GM18873 (cell line): Measurements from ENCODE around the gene POGZ.
"Not testable (repeated sequence)": the region's sequence is repeated elsewhere in the genome, so short reads cannot be mapped to it uniquely, and the experiment has no call there.

Source experiments
- ATAC-seq: cut with Tn5 transposase; IDR thresholded peaks from one replicate; pipeline ENCODE4 v1.9.1; 2021; ENCODE audit warnings: mild to moderate bottlenecking, moderate library complexity, moderate number of reproducible peaks; ENCODE audit not compliant: unreplicated experiment, low FRiP score

The POGZ gene

DNA sequence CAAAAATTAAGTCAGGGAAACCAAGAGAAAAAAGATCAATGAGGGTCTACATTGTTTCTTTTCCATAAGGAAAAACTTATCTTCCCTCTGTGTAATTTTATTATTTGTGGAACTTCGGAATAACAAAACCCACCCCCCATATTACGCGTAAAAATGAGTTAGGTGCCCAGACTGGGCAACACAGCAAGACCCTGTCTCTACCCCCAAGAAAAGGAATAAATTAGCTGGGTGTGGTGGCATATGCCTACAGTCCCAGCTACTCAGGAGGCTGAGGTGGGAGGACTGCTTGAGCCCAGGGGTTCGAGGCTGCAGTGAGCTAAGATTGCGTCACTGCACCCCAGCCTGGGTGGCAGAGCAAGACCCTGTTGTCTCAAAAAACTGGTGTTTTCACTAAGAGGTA lies 39.5 kb downstream of the POGZ start:
- no peak for ATAC-seq

DNA sequence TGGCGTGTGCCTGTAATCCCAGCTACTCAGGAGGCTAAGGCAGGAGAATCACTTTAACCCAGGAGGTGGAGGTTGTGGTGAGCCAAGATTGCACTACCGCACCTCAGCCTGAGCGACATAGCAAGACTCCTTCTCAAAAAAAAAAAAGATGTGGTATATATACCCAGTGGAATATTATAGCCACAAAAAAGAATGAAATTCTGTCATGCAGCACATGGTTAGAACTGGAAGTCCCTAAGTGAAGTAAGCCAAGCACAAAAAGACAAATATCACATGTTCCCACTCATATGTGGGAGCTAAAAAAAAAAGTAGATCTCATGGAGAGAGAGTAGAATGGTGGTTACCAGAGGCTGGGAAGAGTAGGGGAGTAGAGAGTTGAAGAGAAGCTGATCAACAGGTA lies 41.2 kb downstream of the POGZ start:
- no peak for ATAC-seq

DNA sequence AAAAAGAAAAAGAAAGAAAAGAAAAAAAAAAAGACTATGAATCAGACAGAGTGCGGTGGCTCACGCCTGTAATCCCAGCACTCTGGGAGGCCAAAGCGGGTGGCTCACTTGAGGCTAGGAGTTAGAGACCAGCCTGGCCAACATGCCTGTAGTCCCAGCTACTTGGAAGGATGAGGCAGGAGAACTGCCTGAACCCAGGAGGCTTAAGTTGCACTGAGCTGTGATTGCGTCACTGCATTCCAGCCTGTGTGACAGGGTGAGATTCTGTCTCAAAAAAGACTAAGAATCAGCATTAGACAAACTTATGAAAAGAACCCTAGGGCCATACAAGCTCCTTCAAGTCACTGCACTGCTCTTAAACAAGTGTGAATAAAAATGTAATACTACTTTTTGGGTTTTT lies 43.1 kb downstream of the POGZ start:
- ATAC-seq = no peak

DNA sequence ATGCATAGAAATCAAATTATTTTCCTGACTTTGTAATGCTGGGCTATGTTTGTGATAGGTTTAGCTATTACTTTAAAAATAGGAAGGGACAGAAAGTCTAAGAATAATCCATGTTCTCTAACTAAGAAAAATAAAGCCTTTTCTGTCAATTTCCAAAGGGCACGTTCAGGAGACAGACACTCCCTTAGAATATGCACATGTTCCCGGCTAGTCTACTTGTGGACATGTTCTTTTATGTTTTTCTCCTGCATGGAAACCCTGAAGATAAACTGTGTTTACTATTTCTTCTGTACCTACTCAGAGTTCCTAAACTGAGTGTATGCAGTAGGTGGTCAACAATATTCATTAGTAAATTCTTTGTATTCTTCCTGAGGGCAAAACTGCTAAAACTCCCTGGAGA lies 47.4 kb downstream of the POGZ start:
- ATAC-seq = no peak

DNA sequence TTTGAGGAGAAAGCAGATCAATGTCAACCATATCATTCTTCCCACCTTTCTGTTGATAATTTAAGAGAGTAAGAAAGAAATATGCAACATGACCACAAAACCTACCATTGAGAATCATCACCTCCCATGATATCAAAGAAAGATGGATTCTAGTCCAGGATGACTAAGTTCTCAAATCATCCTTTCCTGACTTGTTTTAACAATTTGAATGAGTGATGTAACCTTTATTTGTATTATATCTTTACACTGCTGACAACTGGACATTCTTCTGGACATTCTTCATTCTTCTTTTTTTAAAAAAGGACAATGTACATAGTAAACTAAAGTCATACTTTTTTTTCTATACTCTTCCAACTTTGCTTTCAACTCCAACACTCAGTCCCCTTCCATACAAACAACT lies 50.4 kb downstream of the POGZ start:
- ATAC-seq = no peak

DNA sequence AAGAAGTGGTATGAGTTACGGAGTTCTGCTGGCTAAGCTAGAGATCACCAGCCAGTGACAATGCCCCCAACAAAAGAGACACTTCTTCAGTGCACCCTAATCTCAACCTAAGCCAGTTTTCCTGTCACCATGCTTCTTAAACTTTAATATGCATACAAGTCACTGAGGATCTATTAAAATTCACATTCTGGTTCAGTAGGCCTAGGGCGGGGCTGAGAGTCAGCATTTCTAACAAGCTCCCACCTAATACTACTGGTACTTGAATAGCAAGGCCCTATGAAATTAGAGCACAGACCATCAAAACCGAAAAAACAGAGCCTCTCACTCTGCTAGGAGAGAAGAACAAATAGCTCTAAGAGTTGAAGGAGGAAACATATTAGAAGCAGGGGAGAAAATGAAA lies 52.0 kb downstream of the POGZ start:
- ATAC-seq = no peak

DNA sequence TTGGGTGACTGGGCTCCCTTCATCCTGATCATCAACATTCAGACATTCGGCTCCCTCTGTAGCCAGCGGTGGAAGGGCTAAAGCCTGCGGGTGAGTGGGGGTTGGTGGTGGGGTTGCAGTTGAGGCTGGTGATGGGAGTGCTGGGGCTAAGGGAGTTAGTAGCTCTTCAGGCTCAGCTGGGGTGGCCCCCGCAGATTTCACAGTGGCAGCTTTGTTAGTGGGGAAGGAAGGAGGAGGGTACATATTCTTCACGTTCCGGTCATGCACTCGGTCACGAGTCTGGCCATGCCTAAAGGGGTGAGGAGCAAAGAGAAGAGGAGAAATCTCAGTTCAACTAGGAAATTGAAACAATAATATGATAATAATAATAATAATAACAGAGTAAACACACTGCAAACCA lies 53.1 kb downstream of the POGZ start:
- no peak for ATAC-seq

DNA sequence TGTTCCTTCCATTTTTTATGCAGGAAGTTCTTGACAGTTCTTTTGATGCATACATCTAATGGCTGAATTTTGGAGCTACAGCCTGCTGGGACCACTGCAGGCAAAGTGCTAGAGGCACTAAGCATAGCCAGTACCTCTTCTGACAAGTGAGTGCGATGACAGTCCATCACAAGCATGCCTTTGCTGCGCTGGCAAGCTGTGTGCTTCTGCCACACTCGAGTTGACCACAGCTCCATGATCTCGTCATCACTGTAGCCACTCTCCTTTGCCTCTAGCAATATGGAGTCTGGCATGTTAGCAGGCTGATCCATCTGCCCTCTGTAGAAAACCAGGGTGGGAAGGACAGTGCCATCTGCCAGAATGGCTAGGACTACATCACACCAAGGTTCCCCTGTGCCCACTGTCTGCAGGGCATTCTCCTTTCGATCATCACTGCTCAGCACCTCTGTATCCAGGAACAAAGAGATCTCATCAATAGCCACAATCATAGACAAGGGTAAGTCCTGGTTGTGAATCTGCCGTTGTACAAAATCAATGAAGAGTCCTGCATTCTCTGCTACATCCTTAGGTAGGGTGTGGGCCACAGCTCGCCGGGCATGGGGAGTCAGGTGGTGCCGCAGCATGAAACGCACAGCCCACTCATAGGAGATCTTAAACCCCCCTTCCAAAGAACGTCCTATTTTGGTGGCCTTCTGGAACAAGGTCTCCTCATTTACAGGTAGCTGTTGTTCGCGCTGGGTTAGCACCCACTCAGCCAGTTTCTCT lies 53.9 kb downstream of the POGZ start:
- ATAC-seq = no peak

DNA sequence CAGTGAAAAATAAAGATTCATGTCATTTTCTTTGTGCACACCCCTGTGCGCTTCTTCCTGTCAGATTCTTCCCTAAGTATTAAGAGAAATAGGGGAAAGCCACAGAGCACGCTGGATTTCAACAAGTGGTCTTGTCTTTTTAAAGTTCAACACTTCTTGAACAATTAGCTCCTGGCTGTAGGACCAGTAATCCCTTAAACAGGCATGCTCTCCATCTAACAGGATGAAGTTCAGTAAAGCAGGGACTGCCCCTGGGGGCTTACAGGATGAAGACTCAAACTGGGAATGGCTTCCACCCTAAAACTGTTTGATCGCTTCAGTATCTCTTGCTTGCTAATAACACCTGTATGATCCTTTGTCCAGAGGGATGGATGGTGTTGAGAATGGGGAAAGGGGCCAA lies 55.7 kb downstream of the POGZ start:
- ATAC-seq = no peak

DNA sequence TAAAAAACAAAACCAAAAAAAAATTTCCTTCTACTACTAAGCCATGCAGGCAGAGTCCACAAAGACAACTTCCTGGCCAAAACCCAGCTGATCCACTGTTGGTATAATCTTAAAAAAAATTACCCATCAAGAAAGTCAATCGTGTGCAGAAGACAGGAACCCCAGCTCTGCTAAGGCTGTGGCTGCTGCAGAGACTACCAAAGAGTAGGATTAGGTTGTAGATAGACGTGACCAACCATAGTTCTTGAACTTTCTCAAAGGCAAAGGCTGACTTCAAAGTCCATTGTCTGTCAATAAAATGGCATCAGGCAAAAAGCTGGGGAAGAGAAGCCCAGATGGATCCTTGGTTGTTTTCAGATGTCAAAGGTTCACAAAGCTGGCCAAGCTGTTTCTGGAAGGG lies 56.5 kb downstream of the POGZ start:
- ATAC-seq = no peak

DNA sequence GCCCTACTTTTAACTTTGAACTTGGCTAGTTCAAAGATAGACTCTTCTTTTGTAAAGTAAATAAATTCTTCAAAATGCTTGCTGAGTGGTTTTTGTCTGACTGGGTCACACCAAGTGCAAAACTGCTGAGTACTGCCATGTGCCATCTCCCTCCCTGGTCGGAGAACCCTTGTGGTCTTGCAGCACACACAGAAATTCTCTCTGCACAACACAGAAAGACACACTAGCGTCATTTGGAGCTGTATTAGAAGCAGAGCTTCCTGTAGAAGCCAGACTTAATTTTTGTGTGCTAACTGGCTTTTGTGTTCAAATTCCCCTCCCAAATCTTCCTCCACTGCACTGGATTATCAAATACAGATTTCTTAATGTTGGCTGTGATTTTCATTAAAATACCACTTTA lies 57.4 kb downstream of the POGZ start:
- ATAC-seq = no peak

DNA sequence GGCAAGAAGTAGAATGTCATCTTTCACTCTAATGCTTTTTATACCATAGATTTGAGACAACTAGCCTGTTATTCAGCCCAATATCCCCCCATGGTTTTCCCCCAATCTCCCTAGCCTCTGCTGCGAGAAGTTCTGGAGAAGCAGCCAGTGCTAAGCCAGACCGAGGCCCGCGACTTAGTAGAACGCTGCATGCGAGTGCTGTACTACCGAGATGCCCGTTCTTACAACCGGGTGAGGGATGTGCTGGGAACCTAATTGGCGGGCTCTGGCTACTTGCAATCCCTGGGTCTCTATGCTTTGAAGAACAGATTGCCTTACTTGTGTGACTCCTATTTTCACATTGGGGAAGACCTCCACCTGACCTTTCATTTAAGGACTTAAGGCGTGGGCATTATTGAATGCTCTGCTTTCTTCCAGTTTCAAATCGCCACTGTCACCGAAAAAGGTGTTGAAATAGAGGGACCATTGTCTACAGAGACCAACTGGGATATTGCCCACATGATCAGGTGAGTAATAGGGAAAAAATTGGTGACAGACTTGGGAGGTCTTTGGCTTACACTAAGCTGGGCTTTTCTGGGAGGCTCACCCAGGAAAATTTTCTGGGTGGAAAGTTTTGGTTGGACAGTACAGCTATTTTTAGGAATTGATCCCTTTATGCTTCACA lies 58.0 kb downstream of the POGZ start:
- no peak for ATAC-seq

DNA sequence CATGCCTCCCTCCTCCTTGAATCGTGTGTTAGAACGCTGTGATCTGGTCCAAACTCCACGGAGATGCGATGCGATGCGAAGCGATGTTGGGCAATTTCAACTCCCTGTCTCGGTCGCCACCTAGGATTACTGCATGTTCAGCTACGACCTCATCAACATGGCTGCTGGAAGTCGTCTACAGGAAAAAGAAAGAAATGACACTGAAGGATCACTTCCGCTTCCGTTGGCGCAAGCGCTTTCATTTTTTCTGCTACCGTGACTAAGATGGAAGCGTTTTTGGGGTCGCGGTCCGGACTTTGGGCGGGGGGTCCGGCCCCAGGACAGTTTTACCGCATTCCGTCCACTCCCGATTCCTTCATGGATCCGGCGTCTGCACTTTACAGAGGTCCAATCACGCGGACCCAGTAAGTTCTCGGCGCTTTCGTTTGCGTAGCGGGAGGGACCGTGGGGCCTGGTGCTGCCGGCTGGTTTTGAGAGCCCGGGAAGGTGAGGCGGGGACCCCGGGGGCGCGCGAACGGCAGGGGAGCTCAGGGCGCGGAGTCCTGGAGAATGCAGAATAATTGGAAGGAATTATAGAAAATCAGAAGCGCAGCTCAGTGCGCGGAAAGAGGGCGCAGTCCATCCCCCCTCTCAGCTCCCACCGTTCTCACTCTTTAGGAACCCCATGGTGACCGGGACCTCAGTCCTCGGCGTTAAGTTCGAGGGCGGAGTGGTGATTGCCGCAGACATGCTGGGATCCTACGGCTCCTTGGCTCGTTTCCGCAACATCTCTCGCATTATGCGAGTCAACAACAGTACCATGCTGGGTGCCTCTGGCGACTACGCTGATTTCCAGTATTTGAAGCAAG lies 59.7 kb downstream of the POGZ start, which contains the start of gene PSMB4:
TSS of gene PSMB4 (plus strand) at position 250 of the 848 bp plus-strand sequence. CDS start at position 265, 15 bp downstream.
- peak; percentile 74 for ATAC-seq

DNA sequence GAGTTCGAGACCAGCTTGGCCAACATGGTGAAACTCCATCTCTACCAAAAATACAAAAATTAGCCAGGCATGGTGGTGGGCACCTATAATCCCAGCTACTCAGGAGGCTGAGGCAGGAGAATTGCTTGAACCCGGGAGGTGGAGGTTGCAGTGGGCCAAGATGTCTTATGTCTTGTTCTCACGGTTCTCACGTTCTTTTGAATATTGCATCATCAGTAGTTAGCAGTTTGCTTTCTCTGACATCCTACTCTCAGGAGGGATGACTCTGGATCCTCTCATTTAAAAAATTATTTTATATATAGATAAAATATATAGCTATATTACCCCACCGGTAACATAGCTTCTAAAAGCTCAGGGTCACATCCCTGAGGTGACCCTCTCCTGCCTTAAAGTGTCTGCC lies 63.0 kb downstream of the POGZ start:
- not testable (repeated sequence) for ATAC-seq

DNA sequence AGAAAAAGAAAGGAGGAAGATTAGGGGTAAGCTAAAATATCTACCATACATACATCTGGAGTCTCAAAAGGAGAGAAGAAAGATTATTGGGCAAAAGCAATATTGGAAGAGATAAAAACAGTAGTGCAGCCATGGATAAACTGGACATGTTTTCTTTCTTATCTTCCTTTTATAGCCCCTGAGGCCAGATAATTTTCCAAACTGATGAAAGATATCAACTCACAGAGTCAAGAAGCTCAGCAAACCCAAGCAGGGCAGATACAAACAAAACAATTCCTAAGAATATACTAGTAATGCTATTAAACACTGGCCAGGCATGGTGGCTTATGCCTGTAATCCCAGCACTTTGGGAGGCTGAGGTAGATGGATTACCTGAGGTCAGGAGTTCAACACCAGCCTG lies 65.7 kb downstream of the POGZ start:
- no peak for ATAC-seq

DNA sequence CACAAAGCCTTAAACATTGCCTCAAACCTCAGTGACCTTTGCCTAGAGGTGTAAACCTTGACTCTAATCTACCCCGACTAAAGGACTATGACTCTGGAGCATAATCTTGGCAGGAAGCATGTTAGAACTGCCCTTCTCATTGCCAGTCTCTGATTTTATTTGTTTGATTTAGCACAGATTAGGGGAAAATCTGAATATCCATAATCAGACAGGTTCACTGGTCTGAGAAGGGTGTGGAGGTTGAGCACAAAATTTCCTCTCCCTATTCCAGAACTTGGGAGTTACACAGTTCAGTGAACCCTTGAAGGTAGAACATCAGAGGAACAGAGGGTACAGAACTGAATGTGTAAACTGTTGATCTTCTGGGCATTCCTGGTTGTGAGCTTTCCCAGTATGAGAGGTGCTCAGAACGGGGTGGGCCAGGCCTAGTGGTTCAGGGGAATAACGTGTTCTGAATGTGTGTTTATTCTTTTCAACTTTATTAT lies 68.2 kb downstream of the POGZ start:
- no peak for ATAC-seq

DNA sequence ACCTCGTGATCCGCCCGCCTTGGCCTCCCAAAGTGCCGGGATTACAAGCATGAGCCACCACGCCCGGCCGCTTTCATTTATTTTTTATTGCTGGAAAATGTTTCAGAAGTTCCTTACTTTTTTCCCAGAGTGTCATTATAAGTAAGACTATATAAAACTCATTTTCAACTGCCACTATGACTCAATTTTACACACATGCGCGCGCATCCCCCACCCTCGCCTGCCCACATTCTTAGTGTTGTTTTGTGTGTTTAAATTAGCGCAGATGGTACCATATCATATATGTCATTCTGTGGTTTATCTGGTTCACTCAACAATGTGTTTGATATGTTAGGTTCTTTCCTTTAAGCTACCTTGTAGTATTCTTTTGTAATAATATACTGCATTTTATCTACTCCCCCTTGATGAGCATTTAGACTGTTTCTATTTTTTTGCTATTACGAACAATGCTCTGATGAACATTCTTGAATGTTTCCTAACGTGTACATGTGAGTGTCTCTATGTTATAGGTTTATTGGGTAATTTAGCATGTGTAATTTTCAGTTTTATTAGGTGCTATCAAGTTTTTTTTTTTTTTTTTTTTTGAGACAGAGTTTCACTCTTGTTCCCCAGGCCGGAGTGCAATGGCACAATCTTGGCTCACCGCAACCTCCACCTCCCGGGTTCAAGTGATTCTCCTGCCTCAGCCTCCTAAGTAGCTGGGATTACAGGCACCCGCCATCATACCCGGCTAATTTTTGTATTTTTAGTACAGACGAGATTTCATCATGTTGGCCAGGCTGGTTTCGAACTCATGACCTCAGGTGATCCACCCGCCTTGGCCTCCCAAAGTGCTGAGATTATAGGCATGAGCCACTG lies 68.8 kb downstream of the POGZ start:
- not testable (repeated sequence) for ATAC-seq

DNA sequence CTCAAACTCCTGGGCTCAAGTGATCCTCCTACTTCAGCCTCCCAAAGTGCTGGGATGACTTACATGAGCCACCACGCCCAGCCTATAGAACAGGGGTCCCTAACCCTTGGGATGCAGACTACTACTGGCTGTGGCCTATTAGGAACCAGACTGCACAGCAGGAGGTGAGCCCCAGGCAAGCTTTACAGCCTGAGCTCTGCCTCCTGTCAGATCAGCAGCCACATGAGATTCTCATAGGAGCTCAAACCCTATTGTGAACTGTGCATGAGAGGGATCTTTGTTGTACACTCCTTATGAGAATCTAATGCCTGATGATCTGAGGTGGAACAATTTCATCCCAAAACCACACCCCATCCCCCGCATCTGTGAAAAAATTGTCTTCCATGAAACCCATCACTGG lies 73.3 kb downstream of the POGZ start:
- no peak for ATAC-seq

DNA sequence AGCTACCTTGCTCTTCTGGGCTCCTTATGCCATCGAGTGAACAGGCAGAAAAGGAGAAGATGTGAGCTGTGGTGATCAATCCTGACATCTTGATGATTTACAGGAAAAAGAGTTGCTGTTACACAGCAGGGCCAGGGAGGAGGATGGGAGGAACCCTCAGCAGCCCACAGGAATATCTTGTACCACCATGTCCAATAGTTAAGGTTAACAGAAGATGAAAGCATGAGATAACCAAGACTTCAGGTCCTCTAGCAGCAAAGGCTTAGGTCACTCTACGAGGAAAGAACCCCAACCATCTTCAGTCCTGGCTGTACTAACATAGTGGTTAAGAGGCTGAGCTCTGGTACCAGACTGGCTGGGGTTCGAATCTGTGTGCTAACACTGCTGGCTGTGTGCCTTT lies 74.7 kb downstream of the POGZ start:
- ATAC-seq = no peak
